ENCODE measurements around the gene MDH2.

- TF ChIP-seq, protein P1, sequence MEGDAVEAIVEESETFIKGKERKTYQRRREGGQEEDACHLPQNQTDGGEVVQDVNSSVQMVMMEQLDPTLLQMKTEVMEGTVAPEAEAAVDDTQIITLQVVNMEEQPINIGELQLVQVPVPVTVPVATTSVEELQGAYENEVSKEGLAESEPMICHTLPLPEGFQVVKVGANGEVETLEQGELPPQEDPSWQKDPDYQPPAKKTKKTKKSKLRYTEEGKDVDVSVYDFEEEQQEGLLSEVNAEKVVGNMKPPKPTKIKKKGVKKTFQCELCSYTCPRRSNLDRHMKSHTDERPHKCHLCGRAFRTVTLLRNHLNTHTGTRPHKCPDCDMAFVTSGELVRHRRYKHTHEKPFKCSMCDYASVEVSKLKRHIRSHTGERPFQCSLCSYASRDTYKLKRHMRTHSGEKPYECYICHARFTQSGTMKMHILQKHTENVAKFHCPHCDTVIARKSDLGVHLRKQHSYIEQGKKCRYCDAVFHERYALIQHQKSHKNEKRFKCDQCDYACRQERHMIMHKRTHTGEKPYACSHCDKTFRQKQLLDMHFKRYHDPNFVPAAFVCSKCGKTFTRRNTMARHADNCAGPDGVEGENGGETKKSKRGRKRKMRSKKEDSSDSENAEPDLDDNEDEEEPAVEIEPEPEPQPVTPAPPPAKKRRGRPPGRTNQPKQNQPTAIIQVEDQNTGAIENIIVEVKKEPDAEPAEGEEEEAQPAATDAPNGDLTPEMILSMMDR (IDR thresholded peaks at IDR 0.05; ENCODE audit: insufficient read depth, low read depth, low read length): no peak
- TF ChIP-seq EZH2 (IDR thresholded peaks at IDR 0.05; ENCODE audit: insufficient read depth, low read length): no peak
Measured at GRCh38 chr7:76074972-76075370, 27.1 kb downstream of the MDH2 start.
